Measurements from ENCODE around the gene MIPOL1. TPM values are rescaled to one million over a fixed set of nuclear protein-coding genes. Genes with fewer than 3 reads are reported as not detected.

MIPOL1 gene
- total RNA-seq, 3 donors from 2014 or later (not counting 1 experiment from before 2014, with no cell fraction given) = not detected

GRCh38 chr14:37274652-37275051 lies 76.9 kb downstream of the MIPOL1 start:
- no peak for DNase-seq
- Mint-ChIP-seq H3K9me3 (peaks cover 2 to 7% of the 10 kb centered on the region in 2 donors), H3K27ac (no peak overlapping the region), H3K4me1 (no peaks in the 10 kb centered on the region), H3K27me3 (ENCODE audit: low read depth in 2 of 2) (no peaks in the 10 kb centered on the region), H3K36me3 (no peaks in the 10 kb centered on the region), H3K4me3 (no peak overlapping the region)
- Histone ChIP-seq H3K27ac (ENCODE audit: low read length) (no peak overlapping the region), H3K36me3 (ENCODE audit: control insufficient read depth, insufficient read depth, low read length) (no peaks in the 10 kb centered on the region), H3K9me3 (ENCODE audit: control insufficient read depth, insufficient read depth, low read length) (no peaks in the 10 kb centered on the region), H3K4me3 (ENCODE audit: low read length) (no peak overlapping the region), H3K4me1 (ENCODE audit: control insufficient read depth, insufficient read depth, low read length) (no peaks in the 10 kb centered on the region), H3K27me3 (ENCODE audit: control insufficient read depth, insufficient read depth, low read length) (no peaks in the 10 kb centered on the region)
- WGBS (ENCODE audit: insufficient coverage) = no CpG with 5 or more reads among the region's 1 CpG
- intact Hi-C loops (cut with micrococcal nuclease) = no loop called here
- no peak for TF ChIP-seq CTCF (IDR thresholded peaks at IDR 0.05)
- ATAC-seq = no peak

- H3K4me3 ChIP-seq (ENCODE audit: low read length) = no peak overlapping the region
- H3K36me3 ChIP-seq (ENCODE audit: control insufficient read depth, insufficient read depth, low read length) = no peaks in the 10 kb centered on the region
- DNase-seq (no peak), ATAC-seq (no peak)
- no peaks in the 10 kb centered on the region for H3K4me1 ChIP-seq (ENCODE audit: control insufficient read depth, insufficient read depth, low read length)
- intact Hi-C loops (cut with micrococcal nuclease) = no loop called here
- no peak for TF ChIP-seq CTCF (IDR thresholded peaks at IDR 0.05)
- no peaks in the 10 kb centered on the region for H3K27me3 ChIP-seq (ENCODE audit: control insufficient read depth, insufficient read depth, low read length)
- H3K9me3 ChIP-seq (ENCODE audit: control insufficient read depth, insufficient read depth, low read length) = no peaks in the 10 kb centered on the region
- no peak overlapping the region for H3K27ac ChIP-seq (ENCODE audit: low read length)
- no peaks in the 10 kb centered on the region for H3K36me3 Mint-ChIP-seq
- peaks cover 6 to 9% of the 10 kb centered on the region in 2 donors for H3K9me3 Mint-ChIP-seq
- no peaks in the 10 kb centered on the region for H3K27me3 Mint-ChIP-seq (ENCODE audit: low read depth in 2 of 2)
- H3K27ac Mint-ChIP-seq = no peak overlapping the region
- H3K4me1 Mint-ChIP-seq = no peaks in the 10 kb centered on the region
- H3K4me3 Mint-ChIP-seq = no peak overlapping the region
These were observed 78.2 kb downstream of the MIPOL1 start for GRCh38 chr14:37275963-37276362.

- no peaks in the 10 kb centered on the region for H3K4me1 Mint-ChIP-seq
- TF ChIP-seq CTCF (IDR thresholded peaks at IDR 0.05) = no peak
- no peaks in the 10 kb centered on the region for H3K36me3 Mint-ChIP-seq
- no peak for ATAC-seq
- no peaks in the 10 kb centered on the region for H3K27me3 Mint-ChIP-seq (ENCODE audit: low read depth in 2 of 2)
- H3K4me3 Mint-ChIP-seq = no peak overlapping the region
- Histone ChIP-seq H3K9me3 (ENCODE audit: control insufficient read depth, insufficient read depth, low read length) (no peaks in the 10 kb centered on the region), H3K36me3 (ENCODE audit: control insufficient read depth, insufficient read depth, low read length) (no peaks in the 10 kb centered on the region), H3K27me3 (ENCODE audit: control insufficient read depth, insufficient read depth, low read length) (no peaks in the 10 kb centered on the region), H3K4me1 (ENCODE audit: control insufficient read depth, insufficient read depth, low read length) (no peaks in the 10 kb centered on the region), H3K27ac (ENCODE audit: low read length) (no peak overlapping the region), H3K4me3 (ENCODE audit: low read length) (no peak overlapping the region)
- peaks cover 9 to 10% of the 10 kb centered on the region in 2 donors for H3K9me3 Mint-ChIP-seq
- intact Hi-C loops (cut with micrococcal nuclease) = no loop called here
- DNase-seq = no peak
- WGBS (ENCODE audit: insufficient coverage) = no CpG with 5 or more reads among the region's 5 CpGs
- H3K27ac Mint-ChIP-seq = no peak overlapping the region
These were observed 81.2 kb downstream of the MIPOL1 start for GRCh38 chr14:37278636-37279538.
